ENCODE measurements around the gene METAP1D.

DNA sequence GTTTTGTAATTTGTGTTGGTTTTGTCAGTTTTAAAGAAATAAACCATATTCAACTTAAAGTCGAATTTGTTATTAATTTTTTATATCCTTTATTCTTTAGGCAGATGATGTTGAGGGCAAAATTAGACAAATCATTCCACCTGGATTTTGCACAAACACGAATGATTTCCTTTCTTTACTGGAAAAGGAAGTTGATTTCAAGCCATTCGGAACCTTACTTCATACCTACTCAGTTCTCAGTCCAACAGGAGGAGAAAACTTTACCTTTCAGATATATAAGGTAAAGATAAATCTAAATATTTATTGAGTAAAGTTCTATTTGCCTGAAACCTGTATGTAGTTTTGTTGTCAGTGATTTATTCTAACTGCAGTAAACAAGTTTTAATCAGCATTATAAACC, 34.5 kb upstream of the METAP1D start:
- TF ChIP-seq POLR2A (IDR thresholded peaks at IDR 0.05; ENCODE audit: low read depth, low read length) = no peak
- TF ChIP-seq, protein P1, sequence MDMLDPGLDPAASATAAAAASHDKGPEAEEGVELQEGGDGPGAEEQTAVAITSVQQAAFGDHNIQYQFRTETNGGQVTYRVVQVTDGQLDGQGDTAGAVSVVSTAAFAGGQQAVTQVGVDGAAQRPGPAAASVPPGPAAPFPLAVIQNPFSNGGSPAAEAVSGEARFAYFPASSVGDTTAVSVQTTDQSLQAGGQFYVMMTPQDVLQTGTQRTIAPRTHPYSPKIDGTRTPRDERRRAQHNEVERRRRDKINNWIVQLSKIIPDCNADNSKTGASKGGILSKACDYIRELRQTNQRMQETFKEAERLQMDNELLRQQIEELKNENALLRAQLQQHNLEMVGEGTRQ (IDR thresholded peaks at IDR 0.05; ENCODE audit: low read depth, low read length) = no peak
